Endodermal cell (in vitro differentiated cells): ENCODE measurements around the gene RNF20. TPM values are rescaled to one million over a fixed set of nuclear protein-coding genes. Genes with fewer than 3 reads are reported as not detected.

Experiments
- DNase-seq: peaks from one replicate; pipeline ENCODE4 v3.0.0-alpha.2; 2017
- H3K27ac ChIP-seq: 2 replicates; pipeline ENCODE4 v1.5.1; 2013; ENCODE audit warnings: mild to moderate bottlenecking, low read depth, low read length, moderate library complexity
- H3K27me3 ChIP-seq: 2 replicates; pipeline ENCODE4 v1.6.1; 2013; ENCODE audit warnings: mild to moderate bottlenecking, low read length, moderate library complexity; ENCODE audit not compliant: insufficient read depth, control insufficient read depth, poor library complexity, severe bottlenecking
- H3K36me3 ChIP-seq: 2 replicates; pipeline ENCODE4 v1.7.0; 2013; ENCODE audit warnings: mild to moderate bottlenecking, low read length, moderate library complexity; ENCODE audit not compliant: control insufficient read depth, insufficient read depth
- H3K4me1 ChIP-seq: one replicate; pipeline ENCODE4 v1.7.0; 2013; ENCODE audit warnings: low read length; ENCODE audit not compliant: control insufficient read depth, insufficient read depth
- H3K4me3 ChIP-seq: 2 replicates; pipeline ENCODE4 v1.5.1; 2013; ENCODE audit warnings: mild to moderate bottlenecking, low read length, moderate library complexity
- H3K9ac ChIP-seq: 2 replicates; pipeline ENCODE4 v1.6.1; 2013; ENCODE audit warnings: mild to moderate bottlenecking, low read length, moderate library complexity; ENCODE audit not compliant: poor library complexity, severe bottlenecking; ENCODE audit errors: extremely low read depth
- H3K9me3 ChIP-seq: 2 replicates; pipeline ENCODE4 v1.6.1; 2013; ENCODE audit warnings: mild to moderate bottlenecking, low read length, moderate library complexity; ENCODE audit not compliant: control insufficient read depth
- H3K27ac Mint-ChIP-seq: 2 replicates; pipeline ENCODE4 v1.8.0; 2020; ENCODE audit warnings: mixed read lengths
- H3K27me3 Mint-ChIP-seq: 2 replicates; pipeline ENCODE4 v1.8.0; 2021; ENCODE audit warnings: mild to moderate bottlenecking, mixed read lengths; ENCODE audit not compliant: insufficient read depth
- H3K36me3 Mint-ChIP-seq: 2 replicates; pipeline ENCODE4 v1.8.0; 2020; ENCODE audit warnings: low read depth, mixed read lengths
- H3K4me1 Mint-ChIP-seq: 2 replicates; pipeline ENCODE4 v1.8.0; 2020; ENCODE audit warnings: mixed read lengths
- H3K4me3 Mint-ChIP-seq: 2 replicates; pipeline ENCODE4 v1.8.0; 2020; ENCODE audit warnings: mild to moderate bottlenecking, moderate library complexity, mixed read lengths
- H3K9me3 Mint-ChIP-seq: 2 replicates; pipeline ENCODE4 v1.8.0; 2020; ENCODE audit warnings: mild to moderate bottlenecking, mixed read lengths
- CTCF ChIP-seq: fragments of 200-600 bp; sonication (generic); conservative IDR thresholded peaks from 2 replicates; pipeline ENCODE4 v1.5.0; 2021; ENCODE audit warnings: antibody characterized with exemption, mild to moderate bottlenecking
- WGBS, 2 experiments: methylation state at CpG; one replicate each; pipeline versions ENCODE4 v1.1.5 to v1.1.7; 2013; ENCODE audit warnings: missing lambda C conversion rate in 2 of 2, mixed read lengths in 1 of 2; ENCODE audit not compliant: insufficient coverage in 1 of 2, insufficient read length in 1 of 2; 5-methylcytosine and 5-hydroxymethylcytosine counted together
- total RNA-seq, 2 donors: library from RNA; stranded (reverse); fragmentation: NEBNext Ultra II Directional in 1 of 2; extraction: Animal tissue kit (Norgen Biotek cat#: 25700) in 1 of 2; gene quantifications; 2 replicates in 1 of 2; 3 replicates in 1 of 2; pipeline ENCODE4 v1.2.1, GENCODE V29; 2021

Gene RNF20
- total RNA-seq, 2 donors from 2014 or later = 45.4 to 58.4 TPM

GRCh38 chr9:101567725-101568350 is 34.2 kb downstream of the RNF20 start:
- H3K4me1 ChIP-seq = no peaks in the 10 kb centered on the region
- Mint-ChIP-seq H3K4me1 (peaks cover 27% of the 10 kb centered on the region), H3K9me3 (no peaks in the 10 kb centered on the region), H3K27ac (no peak overlapping the region), H3K27me3 (peaks cover 24% of the 10 kb centered on the region), H3K36me3 (peaks cover 46% of the 10 kb centered on the region), H3K4me3 (no peak overlapping the region)
- 92% methylated on average over 3 of the region's 3 CpGs for WGBS, 2 experiments
- no peak for DNase-seq
- no peaks in the 10 kb centered on the region for H3K27me3 ChIP-seq
- TF ChIP-seq CTCF = no peak
- H3K27ac ChIP-seq = no peak overlapping the region
- no peaks in the 10 kb centered on the region for H3K9me3 ChIP-seq
- no peak overlapping the region for H3K9ac ChIP-seq
- H3K36me3 ChIP-seq = peaks cover 51% of the 10 kb centered on the region
- no peak overlapping the region for H3K4me3 ChIP-seq

GRCh38 chr9:101569741-101570501 is 36.3 kb downstream of the RNF20 start:
- H3K36me3 Mint-ChIP-seq = peaks cover 30% of the 10 kb centered on the region
- Histone ChIP-seq H3K9ac (no peak overlapping the region), H3K36me3 (peaks cover 32% of the 10 kb centered on the region), H3K27me3 (no peaks in the 10 kb centered on the region), H3K27ac (no peak overlapping the region), H3K4me3 (no peak overlapping the region), H3K4me1 (no peaks in the 10 kb centered on the region), H3K9me3 (no peaks in the 10 kb centered on the region)
- H3K27ac Mint-ChIP-seq = no peak overlapping the region
- peaks cover 31% of the 10 kb centered on the region for H3K27me3 Mint-ChIP-seq
- TF ChIP-seq CTCF = no peak
- H3K9me3 Mint-ChIP-seq = no peaks in the 10 kb centered on the region
- 86 to 87% methylated on average over 2 to 5 of the region's 5 CpGs for WGBS, 2 experiments
- no peak overlapping the region for H3K4me3 Mint-ChIP-seq
- DNase-seq = no peak
- H3K4me1 Mint-ChIP-seq = peaks cover 28% of the 10 kb centered on the region

GRCh38 chr9:101571114-101571513 is 37.5 kb downstream of the RNF20 start:
- no peak for TF ChIP-seq CTCF
- no peaks in the 10 kb centered on the region for H3K9me3 ChIP-seq
- peaks cover 21% of the 10 kb centered on the region for H3K36me3 ChIP-seq
- H3K27ac Mint-ChIP-seq = no peak overlapping the region
- H3K4me1 Mint-ChIP-seq = peaks cover 28% of the 10 kb centered on the region
- H3K4me3 Mint-ChIP-seq = no peak overlapping the region
- WGBS, 2 experiments = 88% methylated on average over 1 of the region's 1 CpG; no CpG with 5 or more reads in 1 of the 2 experiments
- peaks cover 31% of the 10 kb centered on the region for H3K27me3 Mint-ChIP-seq
- no peak overlapping the region for H3K4me3 ChIP-seq
- no peaks in the 10 kb centered on the region for H3K27me3 ChIP-seq
- no peaks in the 10 kb centered on the region for H3K4me1 ChIP-seq
- peaks cover 19% of the 10 kb centered on the region for H3K36me3 Mint-ChIP-seq
- no peak for DNase-seq
- no peaks in the 10 kb centered on the region for H3K9me3 Mint-ChIP-seq
- no peak overlapping the region for H3K27ac ChIP-seq
- no peak overlapping the region for H3K9ac ChIP-seq
